Ovary (tissue), 3 donors: ENCODE results near the gene ZNF750.

Source experiments
- CTCF ChIP-seq, 3 donors: fragments of 450-650 bp in 2 of 3; fragments of 200-600 bp in 1 of 3; IDR thresholded peaks; one replicate each; pipeline versions ENCODE4 v1.5.1 to v1.8.0; 2016 to 2022; ENCODE audit warnings: antibody characterized with exemption in 3 of 3, mild to moderate bottlenecking in 1 of 3
- POLR2A ChIP-seq: fragments of 450-650 bp; IDR thresholded peaks from one replicate; pipeline ENCODE4 v1.6.1; 2017; ENCODE audit warnings: antibody characterized with exemption, mild to moderate bottlenecking, moderate library complexity
- donor health status: DM: no; HTN: no; CAD: no.

- no peak for TF ChIP-seq CTCF (IDR thresholded peaks at IDR 0.05)
- TF ChIP-seq POLR2A = no peak
These were observed 52.6 kb downstream of the ZNF750 start for GRCh38 chr17:82787081-82787848.
